Transverse colon (tissue), 4 donors: ENCODE measurements around the gene BCL6B. TPM values are rescaled to one million over a fixed set of nuclear protein-coding genes. Genes with fewer than 3 reads are reported as not detected.

ENCODE experiments used
- DNase-seq: peaks from one replicate; pipeline ENCODE4 v3.0.0-alpha.2; 2019
- H3K27ac ChIP-seq, 4 donors: fragments of 200-600 bp; sonication (generic); 2 replicates each; pipeline ENCODE4 v1.5.1; 2016 to 2018; ENCODE audit warnings: inconsistent platforms in 4 of 4
- H3K27me3 ChIP-seq: fragments of 200-600 bp; sonication (generic); 2 replicates; pipeline ENCODE4 v1.5.1; 2017; ENCODE audit warnings: inconsistent platforms
- H3K36me3 ChIP-seq, 4 donors: fragments of 200-600 bp; sonication (generic); 2 replicates each; pipeline ENCODE4 v1.5.1; 2017 to 2019; ENCODE audit warnings: inconsistent platforms in 4 of 4
- H3K4me1 ChIP-seq, 4 donors: fragments of 200-600 bp; sonication (generic); 2 replicates each; pipeline ENCODE4 v1.5.1; 2017 to 2020; ENCODE audit warnings: inconsistent platforms in 4 of 4
- H3K4me3 ChIP-seq, 4 donors: fragments of 200-600 bp; sonication (generic); 1 replicate in 1 of 4; 2 replicates in 3 of 4; pipeline versions ENCODE4 v1.5.1 to v1.6.1; 2017 to 2019; ENCODE audit warnings: inconsistent platforms in 4 of 4
- H3K9me3 ChIP-seq, 2 donors: fragments of 200-600 bp; sonication (generic); 2 replicates each; pipeline ENCODE4 v1.5.1; 2017 to 2019; ENCODE audit warnings: inconsistent platforms in 2 of 2
- CTCF ChIP-seq, 5 experiments: fragments of 200-600 bp in 3 of 5; fragments of 450-650 bp in 2 of 5; sonication (generic) in 3 of 5; IDR thresholded peaks; 1 replicate in 2 of 5; 2 replicates in 3 of 5; pipeline ENCODE4 v1.5.1; 2016 to 2017; ENCODE audit warnings: antibody characterized with exemption in 5 of 5, inconsistent platforms in 3 of 5, mild to moderate bottlenecking in 2 of 5, moderate library complexity in 1 of 5
- EP300 ChIP-seq: sonication (generic); formaldehyde crosslinking; IDR thresholded peaks from one replicate; pipeline ENCODE4 v1.6.1; 2017; ENCODE audit warnings: antibody characterized with exemption, low read depth
- POLR2A ChIP-seq: fragments of 450-650 bp; IDR thresholded peaks from one replicate; pipeline ENCODE4 v1.6.1; 2016; ENCODE audit warnings: antibody characterized with exemption, mild to moderate bottlenecking, moderate library complexity
- POLR2AphosphoS5 ChIP-seq, 3 donors: sonication (generic); formaldehyde crosslinking; IDR thresholded peaks; one replicate each; pipeline ENCODE4 v1.6.1; 2016; ENCODE audit warnings: antibody characterized with exemption in 3 of 3
- WGBS, 2 donors: methylation state at CpG; one replicate each; pipeline ENCODE4 v1.1.5; 2018; ENCODE audit warnings: low coverage in 1 of 2; 5-methylcytosine and 5-hydroxymethylcytosine counted together
- in situ Hi-C, 4 donors: fragments of 200-750 bp; cut with MboI; loops; one replicate each; pipeline versions ENCODE4 v1.15.0 to v1.15.1; 2017; ENCODE audit warnings: low sequenced_read_pairs in 3 of 4, low pct_ligation_motif_present in 1 of 4, low pct_unique_long_range_greater_than_20kb in 1 of 4
- intact Hi-C: fragments of 100-400 bp; cut with DNase I; formaldehyde crosslinking; loops from one replicate; pipeline ENCODE4 v1.15.1; 2023; ENCODE audit warnings: low total_unique reads
- total RNA-seq, 4 donors: library from RNA; depleted of rRNA; stranded (reverse); fragments of >200 nt; gene quantifications; one replicate each; pipeline ENCODE4 v1.1.0, GENCODE V29; 2016

The BCL6B gene
- total RNA-seq, 4 donors from 2014 or later: 0.32 to 1.8 (median 0.82) TPM; not detected in 1

- TF ChIP-seq CTCF (IDR thresholded peaks at IDR 0.05) (no peak), POLR2AphosphoS5 (IDR thresholded peaks at IDR 0.05) (no peak), POLR2A (no peak), EP300 (no peak)
- no peak for DNase-seq
- in situ Hi-C loops (no loop called here), intact Hi-C loops (loop anchor here (5.0 kb wide), 1 partner anchor 77 kb away; no protein-coding TSS in a partner anchor)
- no peak overlapping the region for H3K27ac ChIP-seq
- peaks cover 0 to 8% (median 0%) of the 10 kb centered on the region in 4 donors for H3K36me3 ChIP-seq
- WGBS, 2 donors: 76 to 88% methylated on average over 8 to 9 of the region's 9 CpGs
- no peak overlapping the region for H3K4me3 ChIP-seq
- H3K27me3 ChIP-seq: no peaks in the 10 kb centered on the region
- peaks cover 0 to 11% (median 8%) of the 10 kb centered on the region in 4 donors for H3K4me1 ChIP-seq
- no peaks in the 10 kb centered on the region for H3K9me3 ChIP-seq
These were observed 28.1 kb upstream of the BCL6B start for GRCh38 chr17:6994666-6995256.

GRCh38 chr17:6995500-6996255, 27.2 kb upstream of the BCL6B start, which contains the start of gene ALOX12:
Gene ALOX12 (plus strand): TSS chr17:6996049. CDS start chr17:6996118, 69 bp downstream.
- WGBS, 2 donors: 30% methylated on average over 44 of the region's 64 CpGs; no CpG with 5 or more reads in 1 of the 2 donors

DNA sequence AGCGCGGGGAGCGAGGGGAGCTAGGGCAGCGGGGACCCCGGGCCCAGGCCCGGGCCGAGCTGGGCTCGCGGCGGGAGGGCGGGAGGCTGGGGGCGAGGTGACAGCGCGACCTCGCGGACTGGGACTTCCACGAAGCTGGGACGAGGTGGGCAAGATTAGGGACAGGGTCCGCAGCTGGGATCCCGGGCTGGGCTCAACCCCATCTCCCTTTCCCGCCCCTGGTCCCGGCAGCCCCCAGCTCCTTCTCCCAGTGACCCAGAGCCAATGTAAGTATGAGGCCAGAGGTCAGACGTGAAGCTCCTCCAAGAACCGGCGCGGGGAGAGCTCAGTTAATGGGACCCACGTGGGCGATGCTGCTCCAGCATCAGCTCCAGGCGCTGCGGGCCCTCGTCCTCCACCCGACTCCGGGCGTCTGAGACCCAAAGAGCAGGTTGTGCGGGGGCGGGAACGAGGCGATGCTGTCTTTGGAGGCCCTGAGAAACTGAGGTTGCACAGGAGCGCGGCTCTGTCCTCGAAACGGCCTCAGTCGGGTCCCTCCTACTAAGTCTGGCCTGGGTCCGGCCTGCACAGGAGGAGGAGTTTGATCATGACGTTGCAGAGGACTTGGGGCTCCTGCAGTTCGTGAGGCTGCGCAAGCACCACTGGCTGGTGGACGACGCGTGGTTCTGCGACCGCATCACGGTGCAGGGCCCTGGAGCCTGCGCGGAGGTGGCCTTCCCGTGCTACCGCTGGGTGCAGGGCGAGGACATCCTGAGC, 26.4 kb upstream of the BCL6B start:
- TF ChIP-seq EP300: no peak
- TF ChIP-seq POLR2AphosphoS5 (IDR thresholded peaks at IDR 0.05): no peak
- no peak overlapping the region for H3K27ac ChIP-seq
- no peaks in the 10 kb centered on the region for H3K9me3 ChIP-seq
- H3K36me3 ChIP-seq: peaks cover 0 to 11% (median 2%) of the 10 kb centered on the region in 4 donors
- in situ Hi-C loops (no loop called here), intact Hi-C loops (no loop called here)
- H3K27me3 ChIP-seq: no peaks in the 10 kb centered on the region
- H3K4me1 ChIP-seq: peaks cover 0 to 11% (median 8%) of the 10 kb centered on the region in 4 donors
- peak overlapping the region in 3 of 4 donors; percentile 7 to 44 (median 14) for H3K4me3 ChIP-seq
- WGBS, 2 donors: 76 to 90% methylated on average over 2 to 58 of the region's 58 CpGs
- no peak for DNase-seq

More at GRCh38 chr17:6995500-6996255, 27.2 kb upstream of the BCL6B start, which contains the start of gene ALOX12:
- peak within 1 kb of the TSS in 3 of 4 donors; percentile 7 to 44 (median 14) for H3K4me3 ChIP-seq
- intact Hi-C loops: no loop called here
- in situ Hi-C loops: no loop called here
- H3K27ac ChIP-seq: no peak within 1 kb of the TSS
- DNase-seq: no peak
- TF ChIP-seq POLR2AphosphoS5 (IDR thresholded peaks at IDR 0.05) (no peak), POLR2A (no peak)
- peaks cover 0 to 11% (median 8%) of the 10 kb centered on the region in 4 donors for H3K4me1 ChIP-seq
- H3K27me3 ChIP-seq: no peaks in the 10 kb centered on the region
- no peaks in the 10 kb centered on the region for H3K9me3 ChIP-seq
- H3K36me3 ChIP-seq: peaks cover 0 to 8% (median 0%) of the 10 kb centered on the region in 4 donors

DNA sequence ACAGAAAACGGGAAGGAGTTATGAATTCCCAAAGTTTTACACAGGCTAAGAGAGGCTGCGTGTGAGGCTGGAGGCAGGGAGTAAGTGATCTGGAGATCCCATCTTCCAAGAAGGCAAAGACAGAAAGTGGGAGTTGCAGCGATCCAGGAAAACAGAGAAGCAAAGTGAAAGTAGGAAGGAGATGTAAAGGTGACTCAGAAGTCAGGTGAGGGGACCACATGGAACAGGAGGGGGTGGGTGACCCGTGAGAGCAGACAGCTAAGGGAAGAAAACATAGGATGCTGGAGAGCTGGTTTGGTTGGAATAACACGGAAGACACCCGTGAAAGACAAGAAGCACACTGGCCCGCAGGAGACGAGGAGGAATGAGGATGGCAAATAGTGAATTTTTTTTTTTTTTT, 25.7 kb upstream of the BCL6B start:
- Histone ChIP-seq H3K4me3 (no peak overlapping the region), H3K36me3 (peaks cover 0 to 18% (median 6%) of the 10 kb centered on the region in 4 donors), H3K9me3 (no peaks in the 10 kb centered on the region), H3K4me1 (peaks cover 0 to 11% (median 8%) of the 10 kb centered on the region in 4 donors), H3K27ac (no peak overlapping the region), H3K27me3 (no peaks in the 10 kb centered on the region)
- in situ Hi-C loops: no loop called here
- DNase-seq: no peak
- 90 to 93% methylated on average over 8 of the region's 8 CpGs for WGBS, 2 donors
- intact Hi-C loops: no loop called here
- TF ChIP-seq POLR2AphosphoS5 (IDR thresholded peaks at IDR 0.05) (no peak), POLR2A (no peak), CTCF (IDR thresholded peaks at IDR 0.05) (no peak), EP300 (no peak)
